ENCODE data around the gene LHFPL2.
"Not testable (repeated sequence)": the region's sequence is repeated elsewhere in the genome, so short reads cannot be mapped to it uniquely, and the experiment has no call there.

The LHFPL2 gene

DNA sequence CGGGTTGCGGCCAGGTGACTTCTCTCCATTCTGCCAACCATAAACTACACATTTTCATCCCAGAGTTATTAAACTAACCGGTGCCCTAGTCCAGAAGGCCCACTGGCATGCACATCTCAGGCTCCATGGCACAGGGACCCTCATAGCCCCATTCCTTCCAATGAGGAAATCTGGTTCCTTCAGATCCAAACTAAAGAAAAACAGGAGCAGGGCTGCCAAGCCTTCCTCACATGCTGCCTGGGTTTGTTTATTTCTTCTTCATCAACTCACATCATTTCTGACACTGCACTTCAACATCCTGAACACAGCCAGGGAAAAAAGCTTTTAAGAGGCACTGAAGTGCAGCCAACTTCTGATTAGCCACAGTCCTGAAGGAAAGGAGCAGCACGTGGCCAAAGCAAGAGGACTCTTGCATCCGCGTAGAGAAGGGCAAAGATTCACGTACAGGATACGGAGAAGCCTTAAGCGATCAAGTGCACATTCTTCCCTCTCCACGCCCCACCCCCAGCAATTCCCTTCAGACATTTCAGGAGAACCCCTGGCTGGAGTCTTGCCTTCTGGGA lies 22.5 kb downstream of the LHFPL2 start:
- H3K4me3 ChIP-seq (ENCODE audit: low read depth, low read length) = no peak overlapping the region
- TF ChIP-seq, protein P1, sequence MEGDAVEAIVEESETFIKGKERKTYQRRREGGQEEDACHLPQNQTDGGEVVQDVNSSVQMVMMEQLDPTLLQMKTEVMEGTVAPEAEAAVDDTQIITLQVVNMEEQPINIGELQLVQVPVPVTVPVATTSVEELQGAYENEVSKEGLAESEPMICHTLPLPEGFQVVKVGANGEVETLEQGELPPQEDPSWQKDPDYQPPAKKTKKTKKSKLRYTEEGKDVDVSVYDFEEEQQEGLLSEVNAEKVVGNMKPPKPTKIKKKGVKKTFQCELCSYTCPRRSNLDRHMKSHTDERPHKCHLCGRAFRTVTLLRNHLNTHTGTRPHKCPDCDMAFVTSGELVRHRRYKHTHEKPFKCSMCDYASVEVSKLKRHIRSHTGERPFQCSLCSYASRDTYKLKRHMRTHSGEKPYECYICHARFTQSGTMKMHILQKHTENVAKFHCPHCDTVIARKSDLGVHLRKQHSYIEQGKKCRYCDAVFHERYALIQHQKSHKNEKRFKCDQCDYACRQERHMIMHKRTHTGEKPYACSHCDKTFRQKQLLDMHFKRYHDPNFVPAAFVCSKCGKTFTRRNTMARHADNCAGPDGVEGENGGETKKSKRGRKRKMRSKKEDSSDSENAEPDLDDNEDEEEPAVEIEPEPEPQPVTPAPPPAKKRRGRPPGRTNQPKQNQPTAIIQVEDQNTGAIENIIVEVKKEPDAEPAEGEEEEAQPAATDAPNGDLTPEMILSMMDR (IDR thresholded peaks at IDR 0.05; ENCODE audit: low read depth, low read length) = no peak

DNA sequence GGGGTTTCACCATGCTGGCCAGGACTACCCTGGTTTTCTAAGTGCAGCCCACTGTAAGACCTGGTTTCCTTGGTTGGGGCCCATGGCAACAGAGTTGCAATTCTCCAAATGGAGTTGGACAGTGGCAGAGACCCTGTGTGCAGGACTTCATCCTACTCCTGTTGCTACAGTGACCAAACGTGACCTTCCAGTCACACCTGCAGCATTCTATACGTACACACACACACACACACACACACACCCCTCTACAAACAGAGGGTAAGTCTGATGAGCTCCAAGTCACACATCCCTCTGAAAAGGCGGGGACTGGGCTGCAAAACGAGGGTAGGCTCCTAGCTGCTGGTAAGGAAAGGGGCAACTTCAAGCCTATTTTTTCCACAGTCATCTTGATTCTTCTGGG lies 23.6 kb downstream of the LHFPL2 start:
- TF ChIP-seq, protein P1 (IDR thresholded peaks at IDR 0.05; ENCODE audit: low read depth, low read length) = no peak

DNA sequence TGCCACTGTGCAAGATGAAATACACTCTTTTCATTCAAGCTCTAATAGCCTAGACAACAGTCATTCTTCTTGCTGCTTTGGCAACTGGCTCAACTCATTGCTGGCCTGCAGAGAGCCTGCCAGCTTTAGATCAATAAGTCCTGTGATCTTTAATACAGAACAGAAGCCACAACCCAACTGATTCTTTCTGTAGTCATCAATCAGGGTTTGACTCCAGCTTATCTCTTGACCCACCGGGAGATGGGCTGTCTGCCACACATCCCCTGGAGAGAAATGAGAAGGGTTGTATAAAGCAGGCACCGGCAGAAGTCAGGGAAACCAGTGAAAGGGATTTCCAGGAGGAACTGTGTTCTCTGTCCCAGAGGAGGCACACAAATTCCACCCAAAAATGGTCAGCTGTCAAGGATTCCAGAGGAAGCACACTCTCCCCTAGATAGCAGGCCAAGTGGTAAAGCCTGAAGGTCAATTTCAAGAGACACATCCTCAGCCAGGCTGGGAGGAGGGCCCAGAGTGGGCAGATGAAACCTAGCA lies 24.5 kb downstream of the LHFPL2 start:
- no peak overlapping the region for H3K4me3 ChIP-seq (ENCODE audit: low read depth, low read length)
- TF ChIP-seq, protein P1 (IDR thresholded peaks at IDR 0.05; ENCODE audit: low read depth, low read length) = no peak

More for the DNA sequence above, 23.6 kb downstream of the LHFPL2 start:
- no peak overlapping the region for H3K4me3 ChIP-seq (ENCODE audit: low read depth, low read length)

DNA sequence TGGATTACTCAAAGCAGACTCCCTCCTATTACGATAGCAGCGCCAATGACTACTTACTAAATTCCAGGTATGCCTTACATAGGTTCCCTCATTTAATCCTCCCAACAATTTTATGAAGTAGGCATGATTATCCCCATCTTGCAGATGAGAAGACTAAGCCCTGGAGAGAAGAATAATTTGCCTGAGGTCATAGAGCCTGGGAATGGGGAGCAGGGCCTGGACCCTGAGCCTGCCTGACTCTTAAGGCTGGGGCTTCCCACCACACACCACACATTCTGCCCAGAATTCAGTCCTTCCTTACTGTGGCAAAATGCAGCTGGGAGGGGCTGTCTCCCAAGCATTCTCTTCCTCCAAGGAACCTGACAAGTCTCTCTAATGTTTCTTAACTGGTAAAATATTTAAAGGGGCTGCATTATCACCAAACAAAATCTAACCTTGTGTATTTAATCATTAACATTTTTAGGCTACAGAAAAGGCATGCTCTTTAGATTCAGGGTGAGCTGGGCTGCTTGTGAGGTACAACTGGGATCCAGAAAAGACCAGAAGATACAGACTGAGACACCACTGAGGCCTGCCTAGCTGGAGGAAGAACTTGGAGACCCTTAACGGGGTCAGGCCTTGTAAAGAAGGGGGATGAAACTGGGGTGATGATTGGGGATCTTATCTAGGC lies 26.1 kb downstream of the LHFPL2 start:
- TF ChIP-seq, protein P1 (IDR thresholded peaks at IDR 0.05; ENCODE audit: low read depth, low read length) = no peak
- no peak overlapping the region for H3K4me3 ChIP-seq (ENCODE audit: low read depth, low read length)

DNA sequence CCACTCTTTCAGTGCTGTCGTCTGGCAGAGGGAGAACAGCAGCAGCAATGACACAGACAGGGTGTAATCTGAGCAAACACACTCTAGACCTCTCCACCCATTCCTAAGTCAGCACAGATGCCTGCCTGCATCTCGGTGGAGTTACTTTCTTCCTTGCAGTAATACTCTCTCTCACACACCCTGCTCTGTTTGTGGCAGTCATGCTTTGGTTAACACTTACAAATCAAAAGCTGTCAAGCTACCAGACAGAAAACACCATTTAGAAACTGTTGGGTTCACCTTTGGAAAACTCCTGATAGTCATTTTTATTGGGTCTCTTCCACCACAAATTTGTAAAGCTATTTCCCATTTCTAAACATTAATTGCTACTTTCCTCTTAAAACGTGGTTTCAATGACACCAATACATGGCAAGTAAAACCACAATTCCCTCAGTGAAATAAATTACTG lies 27.3 kb downstream of the LHFPL2 start:
- H3K4me3 ChIP-seq (ENCODE audit: low read depth, low read length) = no peak overlapping the region
- TF ChIP-seq, protein P1 (IDR thresholded peaks at IDR 0.05; ENCODE audit: low read depth, low read length) = no peak

DNA sequence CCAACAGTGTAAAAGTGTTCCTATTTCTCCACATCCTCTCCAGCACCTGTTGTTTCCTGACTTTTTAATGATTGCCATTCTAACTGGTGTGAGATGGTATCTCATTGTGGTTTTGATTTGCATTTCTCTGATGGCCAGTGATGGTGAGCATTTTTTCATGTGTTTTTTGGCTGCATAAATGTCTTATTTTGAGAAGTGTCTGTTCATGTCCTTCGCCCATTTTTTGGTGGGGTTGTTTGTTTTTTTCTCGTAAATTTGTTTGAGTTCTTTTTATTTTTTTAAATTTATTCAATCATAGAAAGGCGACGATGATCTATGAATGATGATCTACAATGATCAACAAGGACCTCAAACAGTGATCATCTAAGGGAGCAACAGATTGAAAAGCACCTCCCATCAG lies 28.5 kb downstream of the LHFPL2 start:
- H3K4me3 ChIP-seq (ENCODE audit: low read depth, low read length) = not testable (repeated sequence)

DNA sequence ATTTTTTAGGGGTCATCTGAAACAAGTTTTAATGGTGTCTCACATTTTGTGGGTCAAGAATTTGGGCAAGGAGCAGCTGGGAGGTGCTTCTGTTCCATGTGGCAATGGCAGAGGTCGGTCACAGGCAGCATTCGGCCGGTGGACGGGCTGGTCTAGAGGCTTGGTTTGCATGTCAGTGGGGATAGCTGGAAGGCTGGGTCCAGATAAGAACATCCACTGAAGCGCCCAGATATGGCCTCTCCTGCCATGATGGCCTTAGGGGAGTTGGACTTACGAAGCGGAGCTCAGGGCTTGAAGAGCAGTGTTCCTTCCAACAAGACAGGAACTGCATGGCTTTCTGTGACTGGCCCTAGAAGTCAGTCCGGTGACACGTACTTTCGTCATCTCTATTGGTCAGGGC lies 30.3 kb downstream of the LHFPL2 start:
- no peak overlapping the region for H3K4me3 ChIP-seq (ENCODE audit: low read depth, low read length)
- TF ChIP-seq, protein P1 (IDR thresholded peaks at IDR 0.05; ENCODE audit: low read depth, low read length) = no peak

Measured in WI38 (cell line).